Measurements from ENCODE around the gene PRM2.

PRM2 gene

GRCh38 chr16:11258553-11259492 is 17.5 kb downstream of the PRM2 start:
- no peak overlapping the region for H3K27ac ChIP-seq (ENCODE audit: low read length)
- no peak overlapping the region for H2AFZ ChIP-seq (ENCODE audit: low read depth, low read length)
- TF ChIP-seq, protein P1, sequence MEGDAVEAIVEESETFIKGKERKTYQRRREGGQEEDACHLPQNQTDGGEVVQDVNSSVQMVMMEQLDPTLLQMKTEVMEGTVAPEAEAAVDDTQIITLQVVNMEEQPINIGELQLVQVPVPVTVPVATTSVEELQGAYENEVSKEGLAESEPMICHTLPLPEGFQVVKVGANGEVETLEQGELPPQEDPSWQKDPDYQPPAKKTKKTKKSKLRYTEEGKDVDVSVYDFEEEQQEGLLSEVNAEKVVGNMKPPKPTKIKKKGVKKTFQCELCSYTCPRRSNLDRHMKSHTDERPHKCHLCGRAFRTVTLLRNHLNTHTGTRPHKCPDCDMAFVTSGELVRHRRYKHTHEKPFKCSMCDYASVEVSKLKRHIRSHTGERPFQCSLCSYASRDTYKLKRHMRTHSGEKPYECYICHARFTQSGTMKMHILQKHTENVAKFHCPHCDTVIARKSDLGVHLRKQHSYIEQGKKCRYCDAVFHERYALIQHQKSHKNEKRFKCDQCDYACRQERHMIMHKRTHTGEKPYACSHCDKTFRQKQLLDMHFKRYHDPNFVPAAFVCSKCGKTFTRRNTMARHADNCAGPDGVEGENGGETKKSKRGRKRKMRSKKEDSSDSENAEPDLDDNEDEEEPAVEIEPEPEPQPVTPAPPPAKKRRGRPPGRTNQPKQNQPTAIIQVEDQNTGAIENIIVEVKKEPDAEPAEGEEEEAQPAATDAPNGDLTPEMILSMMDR (IDR thresholded peaks at IDR 0.05; ENCODE audit: low read depth, low read length), result no peak
- no peak for TF ChIP-seq EZH2phosphoT487 (IDR thresholded peaks at IDR 0.05; ENCODE audit: low read depth)
- H3K9me3 ChIP-seq (ENCODE audit: insufficient read depth, low read length), result no peaks in the 10 kb centered on the region
- H3K79me2 ChIP-seq (ENCODE audit: low read length), result peaks cover 20% of the 10 kb centered on the region
- H3K27me3 ChIP-seq (ENCODE audit: low read depth, low read length), result peaks cover 13% of the 10 kb centered on the region; the same call in 1 of the 2 replicates
- H3K36me3 ChIP-seq (replicated peaks; ENCODE audit: low read depth, low read length), result peaks cover 15% of the 10 kb centered on the region
- H4K20me1 ChIP-seq (ENCODE audit: insufficient read depth, low read length), result peaks cover 15% of the 10 kb centered on the region
- peak overlapping the region; percentile 18; the same call in 1 of the 2 replicates for H3K9ac ChIP-seq (ENCODE audit: low read length)
- H3K4me1 ChIP-seq (ENCODE audit: low read length), result peaks cover 41% of the 10 kb centered on the region
- peak overlapping the region; percentile 67 for H3K4me2 ChIP-seq (ENCODE audit: low read length)
- peak overlapping the region; percentile 33; the same call in 1 of the 2 replicates for H3K4me3 ChIP-seq (ENCODE audit: low read length)

GRCh38 chr16:11257131-11257938 is 18.9 kb downstream of the PRM2 start:
- TF ChIP-seq, protein P1 (IDR thresholded peaks at IDR 0.05; ENCODE audit: low read depth, low read length), result peak; percentile 74
- no peak for TF ChIP-seq EZH2phosphoT487 (IDR thresholded peaks at IDR 0.05; ENCODE audit: low read depth)
- peaks cover 30% of the 10 kb centered on the region for H3K36me3 ChIP-seq (replicated peaks; ENCODE audit: low read depth, low read length)
- H4K20me1 ChIP-seq (ENCODE audit: insufficient read depth, low read length), result peaks cover 30% of the 10 kb centered on the region
- no peaks in the 10 kb centered on the region for H3K9me3 ChIP-seq (ENCODE audit: insufficient read depth, low read length)
- H3K27me3 ChIP-seq (ENCODE audit: low read depth, low read length), result peaks cover 13% of the 10 kb centered on the region; the same call in 1 of the 2 replicates
- H2AFZ ChIP-seq (ENCODE audit: low read depth, low read length), result no peak overlapping the region; the same call in 1 of the 2 replicates
- H3K79me2 ChIP-seq (ENCODE audit: low read length), result peaks cover 28% of the 10 kb centered on the region
- peak overlapping the region; percentile 94 for H3K9ac ChIP-seq (ENCODE audit: low read length)
- H3K4me1 ChIP-seq (ENCODE audit: low read length), result peaks cover 45% of the 10 kb centered on the region
- H3K27ac ChIP-seq (ENCODE audit: low read length), result no peak overlapping the region
- peak overlapping the region; percentile 97 for H3K4me3 ChIP-seq (ENCODE audit: low read length)
- peak overlapping the region; percentile 100 for H3K4me2 ChIP-seq (ENCODE audit: low read length)

GRCh38 chr16:11256661-11257130 is 19.6 kb downstream of the PRM2 start:
- H3K9ac ChIP-seq (ENCODE audit: low read length), result peak overlapping the region; percentile 94
- H3K9me3 ChIP-seq (ENCODE audit: insufficient read depth, low read length), result no peaks in the 10 kb centered on the region
- H3K27me3 ChIP-seq (ENCODE audit: low read depth, low read length), result peaks cover 13% of the 10 kb centered on the region; the same call in 1 of the 2 replicates
- TF ChIP-seq, protein P1 (IDR thresholded peaks at IDR 0.05; ENCODE audit: low read depth, low read length), result no peak
- TF ChIP-seq EZH2phosphoT487 (IDR thresholded peaks at IDR 0.05; ENCODE audit: low read depth), result no peak
- peaks cover 36% of the 10 kb centered on the region for H4K20me1 ChIP-seq (ENCODE audit: insufficient read depth, low read length)
- H3K4me1 ChIP-seq (ENCODE audit: low read length), result peaks cover 45% of the 10 kb centered on the region
- H3K4me3 ChIP-seq (ENCODE audit: low read length), result peak overlapping the region; percentile 97
- no peak overlapping the region for H2AFZ ChIP-seq (ENCODE audit: low read depth, low read length)
- H3K79me2 ChIP-seq (ENCODE audit: low read length), result peaks cover 28% of the 10 kb centered on the region
- H3K27ac ChIP-seq (ENCODE audit: low read length), result peak overlapping the region; percentile 76
- H3K4me2 ChIP-seq (ENCODE audit: low read length), result peak overlapping the region; percentile 100
- peaks cover 36% of the 10 kb centered on the region for H3K36me3 ChIP-seq (replicated peaks; ENCODE audit: low read depth, low read length)

Data from OCI-LY3 (cell line).